Right atrium auricular region (tissue), 2 donors: ENCODE results near the gene STPG3. TPM values are rescaled to one million over a fixed set of nuclear protein-coding genes. Genes with fewer than 3 reads are reported as not detected.

Experiments
- DNase-seq: peaks from one replicate; pipeline ENCODE4 v3.0.0-alpha.2; 2019; ENCODE audit warnings: low spot score
- H3K27ac ChIP-seq, 2 donors: fragments of 200-600 bp; sonication (generic); 1 replicate in 1 of 2; 2 replicates in 1 of 2; pipeline ENCODE4 v1.5.1; 2016 to 2019
- H3K27me3 ChIP-seq, 2 donors: fragments of 200-600 bp; sonication (generic); one replicate each; pipeline versions ENCODE4 v1.5.1 to v1.6.0; 2017 to 2019
- H3K36me3 ChIP-seq: fragments of 200-600 bp; sonication (generic); one replicate; pipeline ENCODE4 v1.5.1; 2016
- H3K4me1 ChIP-seq, 2 donors: fragments of 200-600 bp; sonication (generic); one replicate each; pipeline versions ENCODE4 v1.5.1 to v1.6.0; 2017 to 2019
- H3K4me3 ChIP-seq, 2 donors: fragments of 200-600 bp; sonication (generic); 1 replicate in 1 of 2; 2 replicates in 1 of 2; pipeline ENCODE4 v1.5.1; 2017 to 2019; ENCODE audit warnings: mild to moderate bottlenecking in 1 of 2, moderate library complexity in 1 of 2
- H3K9me3 ChIP-seq, 2 donors: fragments of 200-600 bp; sonication (generic); one replicate each; pipeline ENCODE4 v1.5.1; 2019
- CTCF ChIP-seq, 2 donors: fragments of 200-600 bp; sonication (generic); IDR thresholded peaks; one replicate each; pipeline ENCODE4 v1.5.1; 2019; ENCODE audit warnings: antibody characterized with exemption in 2 of 2
- total RNA-seq, 2 donors: library from RNA; depleted of rRNA; stranded (reverse); fragments of >200 nt; gene quantifications; one replicate each; pipeline ENCODE4 v1.1.0, GENCODE V29; 2016

The STPG3 gene
- total RNA-seq, 2 donors from 2014 or later = not detected

GRCh38 chr9:137247916-137248175 is 3.2 kb upstream of the STPG3 start:
- Histone ChIP-seq H3K4me3 (no peak overlapping the region), H3K36me3 (peaks cover 11% of the 10 kb centered on the region), H3K27ac (no peak overlapping the region), H3K27me3 (no peaks in the 10 kb centered on the region), H3K9me3 (no peaks in the 10 kb centered on the region), H3K4me1 (peaks cover 0 to 30% of the 10 kb centered on the region in 2 donors)
- no peak for DNase-seq
- no peak for TF ChIP-seq CTCF (IDR thresholded peaks at IDR 0.05)

- TF ChIP-seq CTCF (IDR thresholded peaks at IDR 0.05) = no peak
- Histone ChIP-seq H3K4me3 (no peak overlapping the region), H3K27ac (no peak overlapping the region), H3K9me3 (no peaks in the 10 kb centered on the region), H3K36me3 (no peaks in the 10 kb centered on the region), H3K4me1 (peaks cover 0 to 26% of the 10 kb centered on the region in 2 donors), H3K27me3 (no peaks in the 10 kb centered on the region)
- no peak for DNase-seq
Measured at GRCh38 chr9:137250329-137251193, 525 bp upstream of the STPG3 start.

GRCh38 chr9:137251490-137252268 is 593 bp downstream of the STPG3 start:
- no peaks in the 10 kb centered on the region for H3K27me3 ChIP-seq
- peaks cover 3% of the 10 kb centered on the region for H3K36me3 ChIP-seq
- no peak overlapping the region for H3K4me3 ChIP-seq
- H3K27ac ChIP-seq = no peak overlapping the region
- no peaks in the 10 kb centered on the region for H3K9me3 ChIP-seq
- no peak for TF ChIP-seq CTCF (IDR thresholded peaks at IDR 0.05)
- no peak for DNase-seq
- peaks cover 0 to 36% of the 10 kb centered on the region in 2 donors for H3K4me1 ChIP-seq

GRCh38 chr9:137252555-137253506 is 1.7 kb downstream of the STPG3 start:
- H3K27ac ChIP-seq = no peak overlapping the region
- no peak overlapping the region for H3K4me3 ChIP-seq
- TF ChIP-seq CTCF (IDR thresholded peaks at IDR 0.05) = no peak
- no peak for DNase-seq
- no peaks in the 10 kb centered on the region for H3K9me3 ChIP-seq
- no peaks in the 10 kb centered on the region for H3K27me3 ChIP-seq
- H3K4me1 ChIP-seq = peaks cover 0 to 40% of the 10 kb centered on the region in 2 donors
- H3K36me3 ChIP-seq = peaks cover 4% of the 10 kb centered on the region

- peak overlapping the region; percentile 76 to 84 for H3K27ac ChIP-seq
- peaks cover 0 to 40% of the 10 kb centered on the region in 2 donors for H3K4me1 ChIP-seq
- no peaks in the 10 kb centered on the region for H3K9me3 ChIP-seq
- no peak for TF ChIP-seq CTCF (IDR thresholded peaks at IDR 0.05)
- peaks cover 4% of the 10 kb centered on the region for H3K36me3 ChIP-seq
- DNase-seq = no peak
- H3K4me3 ChIP-seq = peak overlapping the region; percentile 68 to 77
- no peaks in the 10 kb centered on the region for H3K27me3 ChIP-seq
Measured at GRCh38 chr9:137253717-137254623, 2.9 kb downstream of the STPG3 start.
